ENCODE results near the gene CSF2. TPM values are rescaled to one million over a fixed set of nuclear protein-coding genes. Genes with fewer than 3 reads are reported as not detected.
A peak's percentile ranks its signal among the peaks of the same experiment; 100 is the strongest.
"Not testable (repeated sequence)": the region's sequence is repeated elsewhere in the genome, so short reads cannot be mapped to it uniquely, and the experiment has no call there.

CSF2 gene
- total RNA-seq, 1 experiment from 2014 or later, result not detected

- H3K36me3 ChIP-seq, result no peaks in the 10 kb centered on the region
- H3K4me3 ChIP-seq, result no peak overlapping the region
- DNase-seq, result no peak
- H3K9me3 ChIP-seq (replicated peaks), result no peaks in the 10 kb centered on the region
- no peaks in the 10 kb centered on the region for H3K27me3 ChIP-seq
- H3K27ac ChIP-seq, result no peak overlapping the region
- H3K4me1 ChIP-seq, result peaks cover 26% of the 10 kb centered on the region
These were observed 25.6 kb downstream of the CSF2 start for GRCh38 chr5:132099076-132099748.

- no peak for DNase-seq
- no peaks in the 10 kb centered on the region for H3K36me3 ChIP-seq
- H3K9me3 ChIP-seq (replicated peaks), result no peaks in the 10 kb centered on the region
- H3K4me1 ChIP-seq, result peaks cover 24% of the 10 kb centered on the region
- H3K27ac ChIP-seq, result no peak overlapping the region
- H3K27me3 ChIP-seq, result no peaks in the 10 kb centered on the region
- H3K4me3 ChIP-seq, result no peak overlapping the region
These were observed 26.3 kb downstream of the CSF2 start for GRCh38 chr5:132099905-132100304.

- Histone ChIP-seq H3K36me3 (no peaks in the 10 kb centered on the region), H3K27ac (no peak overlapping the region), H3K4me1 (peaks cover 21% of the 10 kb centered on the region), H3K4me3 (no peak overlapping the region), H3K27me3 (no peaks in the 10 kb centered on the region), H3K9me3 (replicated peaks) (no peaks in the 10 kb centered on the region)
- no peak for DNase-seq
These were observed 27.2 kb downstream of the CSF2 start for GRCh38 chr5:132100672-132101261.

GRCh38 chr5:132101385-132101880 lies 27.8 kb downstream of the CSF2 start:
- Histone ChIP-seq H3K36me3 (no peaks in the 10 kb centered on the region), H3K9me3 (replicated peaks) (no peaks in the 10 kb centered on the region), H3K4me1 (peaks cover 21% of the 10 kb centered on the region), H3K4me3 (no peak overlapping the region), H3K27ac (no peak overlapping the region), H3K27me3 (no peaks in the 10 kb centered on the region)
- no peak for DNase-seq

GRCh38 chr5:132102101-132102701 lies 28.6 kb downstream of the CSF2 start:
- Histone ChIP-seq H3K36me3 (no peaks in the 10 kb centered on the region), H3K27ac (no peak overlapping the region), H3K9me3 (replicated peaks) (no peaks in the 10 kb centered on the region), H3K4me3 (no peak overlapping the region), H3K4me1 (peaks cover 21% of the 10 kb centered on the region), H3K27me3 (no peaks in the 10 kb centered on the region)
- DNase-seq, result no peak

GRCh38 chr5:132102944-132103331 lies 29.3 kb downstream of the CSF2 start:
- H3K27me3 ChIP-seq, result no peaks in the 10 kb centered on the region
- peaks cover 21% of the 10 kb centered on the region for H3K4me1 ChIP-seq
- H3K27ac ChIP-seq, result peak overlapping the region; percentile 70
- no peaks in the 10 kb centered on the region; the same call in 1 of the 2 replicates for H3K9me3 ChIP-seq (replicated peaks)
- no peaks in the 10 kb centered on the region for H3K36me3 ChIP-seq
- no peak for DNase-seq
- H3K4me3 ChIP-seq, result no peak overlapping the region

- Histone ChIP-seq H3K4me3 (no peak overlapping the region), H3K27ac (peak overlapping the region; percentile 70), H3K36me3 (no peaks in the 10 kb centered on the region), H3K4me1 (peaks cover 21% of the 10 kb centered on the region), H3K9me3 (replicated peaks) (no peaks in the 10 kb centered on the region; the same call in 1 of the 2 replicates), H3K27me3 (no peaks in the 10 kb centered on the region)
- peak; percentile 82 to 86 for DNase-seq
These were observed 29.9 kb downstream of the CSF2 start for GRCh38 chr5:132103332-132103951.

- no peak for DNase-seq
- Histone ChIP-seq H3K9me3 (replicated peaks) (peaks cover 4% of the 10 kb centered on the region; the same call in 1 of the 2 replicates), H3K27me3 (no peaks in the 10 kb centered on the region), H3K36me3 (no peaks in the 10 kb centered on the region), H3K27ac (no peak overlapping the region), H3K4me3 (no peak overlapping the region), H3K4me1 (peaks cover 21% of the 10 kb centered on the region)
These were observed 30.4 kb downstream of the CSF2 start for GRCh38 chr5:132103969-132104391.

GRCh38 chr5:132104556-132104955 lies 31.0 kb downstream of the CSF2 start:
- no peak for DNase-seq
- Histone ChIP-seq H3K4me3 (no peak overlapping the region), H3K27me3 (no peaks in the 10 kb centered on the region), H3K36me3 (no peaks in the 10 kb centered on the region), H3K4me1 (peaks cover 21% of the 10 kb centered on the region), H3K27ac (no peak overlapping the region), H3K9me3 (replicated peaks) (peaks cover 4% of the 10 kb centered on the region; the same call in 1 of the 2 replicates)

GRCh38 chr5:132105688-132106087 lies 32.1 kb downstream of the CSF2 start:
- Histone ChIP-seq H3K27ac (no peak overlapping the region), H3K27me3 (no peaks in the 10 kb centered on the region), H3K36me3 (no peaks in the 10 kb centered on the region), H3K9me3 (replicated peaks) (peaks cover 4% of the 10 kb centered on the region; the same call in 1 of the 2 replicates), H3K4me1 (peaks cover 21% of the 10 kb centered on the region), H3K4me3 (no peak overlapping the region)
- no peak for DNase-seq

GRCh38 chr5:132108495-132108894 lies 34.9 kb downstream of the CSF2 start:
- H3K4me3 ChIP-seq; H3K36me3 ChIP-seq; DNase-seq; H3K27me3 ChIP-seq; H3K27ac ChIP-seq; H3K9me3 ChIP-seq (replicated peaks): not testable (repeated sequence)
- peaks cover 11% of the 10 kb centered on the region for H3K4me1 ChIP-seq

- not testable (repeated sequence) for H3K27me3 ChIP-seq; H3K4me3 ChIP-seq; H3K36me3 ChIP-seq; H3K27ac ChIP-seq; DNase-seq; H3K4me1 ChIP-seq; H3K9me3 ChIP-seq (replicated peaks)
These were observed 35.4 kb downstream of the CSF2 start for GRCh38 chr5:132108957-132109356.

GRCh38 chr5:132109494-132110053 lies 36.0 kb downstream of the CSF2 start:
- no peak overlapping the region for H3K4me3 ChIP-seq

GRCh38 chr5:132110195-132110594 lies 36.6 kb downstream of the CSF2 start:
- peaks cover 4% of the 10 kb centered on the region; the same call in 1 of the 2 replicates for H3K9me3 ChIP-seq (replicated peaks)
- no peak for DNase-seq
- H3K4me3 ChIP-seq, result no peak overlapping the region
- no peaks in the 10 kb centered on the region for H3K27me3 ChIP-seq
- H3K27ac ChIP-seq, result no peak overlapping the region
- no peaks in the 10 kb centered on the region for H3K4me1 ChIP-seq
- H3K36me3 ChIP-seq, result no peaks in the 10 kb centered on the region

More at GRCh38 chr5:132109494-132110053, 36.0 kb downstream of the CSF2 start:
- Histone ChIP-seq H3K9me3 (replicated peaks) (peaks cover 4% of the 10 kb centered on the region; the same call in 1 of the 2 replicates), H3K4me1 (peaks cover 2% of the 10 kb centered on the region; the same call in 1 of the 2 replicates), H3K27ac (no peak overlapping the region), H3K27me3 (no peaks in the 10 kb centered on the region), H3K36me3 (no peaks in the 10 kb centered on the region)
- no peak for DNase-seq
